NCI-H524 treated with DMSO at 0.1 percent for 48 hours (cell line): ENCODE results near the gene TRIM49B.
"Not testable (repeated sequence)": the region's sequence is repeated elsewhere in the genome, so short reads cannot be mapped to it uniquely, and the experiment has no call there.

Experiments
- DNase-seq: peaks from one replicate; lab custom pipeline; 2025; lab: John Stamatoyannopoulos, UW

Gene TRIM49B

GRCh38 chr11:49028523-49028922 is at the start of gene TRIM49B:
TRIM49B (plus strand) TSS chr11:49028823; CDS start chr11:49031600, 2,777 bp downstream.
- DNase-seq, result not testable (repeated sequence)

GRCh38 chr11:48983785-48984184 is 44.8 kb upstream of the TRIM49B start, which contains the start of gene TRIM51G:
TRIM51G (minus strand) TSS chr11:48983885; CDS start chr11:48981695, 2,190 bp downstream.
- not testable (repeated sequence) for DNase-seq

- DNase-seq, result not testable (repeated sequence)
Measured at GRCh38 chr11:49048229-49048628, 19.6 kb downstream of the TRIM49B start.

GRCh38 chr11:49049821-49050220 is 21.2 kb downstream of the TRIM49B start:
- not testable (repeated sequence) for DNase-seq

GRCh38 chr11:49059012-49059411 is 30.4 kb downstream of the TRIM49B start, which contains the start of gene TRIM64C:
TRIM64C (minus strand) TSS chr11:49059112; CDS start chr11:49059112, 0 bp downstream.
- DNase-seq, result not testable (repeated sequence)

GRCh38 chr11:49069897-49070296 is 41.3 kb downstream of the TRIM49B start:
- DNase-seq, result not testable (repeated sequence)
